ENCODE measurements around the gene EIF2B1.

The EIF2B1 gene

DNA sequence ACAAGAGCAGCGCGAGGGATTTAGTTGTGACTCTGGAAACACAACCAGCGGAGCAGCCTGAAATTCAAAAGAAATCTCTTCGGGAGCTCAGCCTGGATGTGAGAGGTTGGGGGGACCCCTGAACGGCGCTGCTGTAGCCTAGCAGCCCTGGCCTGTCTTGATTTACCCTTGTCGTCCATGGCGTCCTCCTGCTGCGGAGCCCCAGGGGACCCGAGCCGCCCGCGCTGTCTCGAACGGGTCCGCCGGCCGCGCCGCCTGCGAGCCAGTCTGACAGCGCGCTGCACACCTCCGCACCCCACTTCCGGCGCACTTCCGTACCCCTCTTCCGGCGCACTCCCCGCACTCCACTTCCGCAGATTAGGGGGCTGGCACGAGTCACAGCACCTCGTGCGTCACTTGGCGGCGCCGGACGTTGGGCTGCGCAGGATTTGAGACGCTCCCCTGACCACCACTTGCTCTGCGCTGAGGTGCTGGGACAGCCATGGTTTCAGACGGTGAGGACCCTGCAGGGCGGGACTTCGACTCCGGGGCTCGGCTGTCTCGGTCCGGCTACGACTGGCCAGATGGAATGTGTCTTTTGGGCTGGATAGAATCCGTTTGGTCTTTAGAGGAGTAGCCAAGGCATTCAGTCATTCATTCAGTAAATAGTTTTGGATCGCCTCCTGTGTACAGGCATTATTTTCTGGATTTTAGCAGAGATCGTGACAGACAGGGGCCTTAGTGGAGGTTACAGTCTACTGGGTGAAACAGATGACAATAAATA lies at the start of gene EIF2B1, which contains the start of gene GTF2H3:
TSS of gene EIF2B1 (minus strand) at position 308 of the 763 bp plus-strand sequence. CDS start at position 179, 129 bp downstream.
TSS of gene GTF2H3 (plus strand) at position 451 of the 763 bp plus-strand sequence. CDS start at position 482, 31 bp downstream.
- peak; percentile 97 for DNase-seq (ENCODE audit: low spot score)

DNA sequence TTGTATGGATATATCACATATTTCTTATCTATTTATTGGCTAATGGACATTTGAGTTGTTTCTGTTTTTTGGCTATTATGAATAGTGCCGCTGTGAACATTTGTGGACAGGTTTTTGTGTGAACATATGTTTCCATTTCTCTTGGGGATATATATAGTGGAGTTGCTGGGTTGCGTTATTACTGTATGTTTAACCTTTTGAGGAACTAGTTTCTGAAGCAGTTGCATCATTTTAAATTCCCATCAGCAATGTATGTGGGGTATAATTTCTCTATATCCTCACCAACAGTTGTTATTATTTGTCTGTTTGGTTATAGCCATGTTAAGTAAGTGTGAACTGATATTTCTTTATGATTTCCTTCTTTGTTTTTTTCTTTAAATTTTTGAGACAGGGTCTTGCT lies 48.1 kb upstream of the EIF2B1 start:
- no peak for DNase-seq (ENCODE audit: low spot score)

DNA sequence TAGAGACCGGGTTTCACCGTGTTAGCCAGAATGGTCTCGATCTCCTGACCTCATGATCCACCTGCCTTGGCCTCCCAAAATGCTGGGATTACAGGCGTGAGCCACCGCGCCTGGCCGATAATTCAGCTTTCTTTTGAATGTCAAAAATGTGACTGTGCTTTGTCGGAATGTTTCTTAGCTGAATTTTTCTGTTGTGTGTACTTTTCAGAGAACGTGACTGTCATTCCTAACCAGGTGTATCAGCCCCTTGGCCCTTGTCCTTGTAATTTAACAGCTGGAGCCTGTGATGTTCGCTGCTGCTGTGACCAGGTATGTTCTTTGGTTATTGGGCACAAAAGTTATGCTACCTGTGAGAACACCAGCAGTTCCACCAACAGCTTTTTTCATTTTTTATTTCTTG lies 45.5 kb upstream of the EIF2B1 start:
- no peak for DNase-seq (ENCODE audit: low spot score)

DNA sequence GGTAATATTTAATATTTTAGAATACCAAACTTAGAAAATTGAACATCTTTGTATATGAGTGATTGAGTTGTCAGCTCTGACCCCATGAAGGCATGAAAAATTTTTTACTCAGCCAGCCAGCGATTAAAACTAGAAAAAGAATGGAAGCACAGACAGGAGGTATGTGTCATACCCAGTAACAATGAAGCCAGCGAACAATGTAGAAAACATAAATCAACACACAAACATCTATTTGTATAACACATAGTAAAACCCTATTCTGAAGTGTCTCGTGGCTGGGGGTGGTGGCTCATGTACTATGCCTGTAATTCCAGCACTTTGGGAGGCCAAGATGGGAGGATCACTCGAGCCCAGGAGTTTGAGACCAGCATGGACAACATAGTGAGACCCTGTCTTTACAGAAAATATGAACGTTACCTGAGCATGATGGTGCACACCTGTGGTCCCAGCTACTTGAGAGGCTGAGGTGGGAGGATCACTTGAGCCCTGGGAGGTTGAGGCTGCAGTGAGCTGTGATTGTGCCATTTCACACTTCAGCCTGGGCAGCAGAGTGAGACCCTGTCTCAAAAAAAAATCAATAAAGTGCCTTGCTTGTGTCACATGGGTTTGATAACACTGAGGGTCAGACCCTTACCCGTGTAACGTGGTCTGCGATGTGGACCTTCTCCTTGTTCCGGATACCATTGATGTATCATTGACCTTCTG lies 43.3 kb upstream of the EIF2B1 start:
- no peak for DNase-seq (ENCODE audit: low spot score)

DNA sequence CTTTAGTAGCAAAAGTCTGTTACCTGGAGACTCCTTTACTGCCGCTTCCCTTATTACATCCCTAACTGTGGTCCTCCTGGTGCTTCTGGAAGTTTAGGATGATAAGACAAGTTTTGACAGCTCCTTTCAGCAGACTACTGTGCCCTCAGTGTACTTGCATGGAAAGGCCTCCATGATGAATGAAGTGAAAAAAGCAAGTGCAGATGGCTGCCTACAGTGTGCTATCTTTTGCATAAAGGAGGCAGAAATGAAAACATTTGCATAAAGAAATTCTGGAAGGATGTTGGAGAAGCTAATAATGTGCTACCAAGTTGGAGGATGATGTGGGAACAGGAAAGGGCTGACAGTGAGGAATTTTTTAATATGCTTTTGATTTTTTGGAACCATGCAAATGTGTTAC lies 42.0 kb upstream of the EIF2B1 start:
- no peak for DNase-seq (ENCODE audit: low spot score)

DNA sequence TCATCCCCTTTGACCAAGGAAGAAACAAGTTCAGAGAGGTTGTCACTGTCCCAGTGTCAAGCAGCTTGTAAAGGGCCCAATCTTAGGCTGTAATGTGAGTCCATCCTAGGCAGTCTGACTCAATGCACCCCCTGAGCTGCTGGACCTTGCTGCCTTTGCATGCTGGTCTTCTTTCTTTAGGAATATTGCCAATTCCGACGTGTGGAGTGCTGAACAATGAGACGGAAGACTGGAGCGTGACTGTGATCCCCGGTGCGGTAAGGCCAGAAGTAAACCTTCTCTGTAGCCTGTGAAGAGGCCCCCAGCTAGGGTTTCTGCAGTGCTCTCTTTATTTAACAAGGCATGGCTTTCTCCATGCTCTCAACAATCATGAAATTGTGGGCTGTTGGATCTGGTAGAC lies 38.4 kb upstream of the EIF2B1 start:
- DNase-seq (ENCODE audit: low spot score) = no peak

DNA sequence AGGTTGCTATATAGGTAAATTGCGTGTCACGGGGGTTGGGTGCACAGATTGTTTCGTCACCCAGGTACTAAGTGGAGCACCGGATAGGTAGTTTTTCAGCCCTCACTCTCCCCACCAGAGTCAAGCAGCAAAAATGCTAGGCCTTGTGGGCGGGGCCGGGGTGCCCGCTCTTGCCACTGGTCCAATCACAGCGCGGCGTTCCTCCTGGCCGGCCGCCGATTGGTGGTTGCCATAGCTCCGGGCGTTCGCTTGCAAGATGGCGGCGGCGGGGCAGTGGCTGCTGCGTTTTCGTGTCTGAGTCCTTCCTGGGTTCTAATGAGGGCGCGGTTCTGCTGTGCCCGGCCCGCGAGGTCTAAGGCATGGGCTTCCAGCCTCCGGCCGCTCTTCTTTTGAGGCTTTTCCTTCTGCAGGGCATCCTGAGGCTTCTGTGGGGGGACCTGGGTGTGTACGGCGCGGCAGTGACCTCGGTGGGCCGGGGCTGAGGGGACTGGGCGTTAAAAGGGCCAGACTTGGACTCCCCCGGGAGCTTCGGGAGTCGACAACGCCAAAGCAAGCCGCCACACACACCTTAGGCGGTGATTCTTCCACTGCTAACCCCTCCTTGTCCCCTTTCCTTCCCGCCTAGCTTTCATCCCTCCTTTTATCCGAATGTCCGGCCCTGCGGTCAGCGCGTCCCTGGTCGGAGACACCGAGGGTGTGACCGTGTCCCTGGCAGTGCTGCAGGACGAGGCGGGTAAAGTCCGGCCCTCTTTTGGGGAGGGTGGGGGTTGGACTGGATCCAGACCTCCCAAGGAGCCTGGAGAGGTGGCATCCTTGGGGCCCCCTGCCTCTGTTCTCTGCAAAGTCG lies 37.6 kb upstream of the EIF2B1 start, which contains the start of gene TCTN2:
TSS of gene TCTN2 (plus strand) at position 232 of the 847 bp plus-strand sequence. CDS start at position 360, 128 bp downstream.
- DNase-seq (ENCODE audit: low spot score) = peak; percentile 95

DNA sequence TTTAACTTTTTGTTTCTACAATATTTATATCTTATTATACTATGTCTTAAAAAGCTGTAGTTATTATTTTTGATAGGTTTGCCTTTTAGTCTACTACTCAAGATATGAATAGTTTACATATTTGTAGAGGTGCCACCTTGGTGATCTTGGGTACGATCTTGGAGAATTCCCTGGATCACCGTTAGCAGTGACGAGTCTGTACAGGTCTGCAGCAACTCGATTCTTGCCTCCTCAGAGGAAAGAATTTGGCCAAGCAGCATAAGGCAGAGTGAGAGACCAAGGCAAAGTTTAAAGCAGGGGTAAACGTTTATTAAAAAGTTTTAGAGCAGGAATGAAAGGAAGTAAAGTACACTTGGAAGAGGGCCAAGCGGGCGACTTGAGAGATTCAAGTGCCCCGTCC lies 34.3 kb upstream of the EIF2B1 start:
- no peak for DNase-seq (ENCODE audit: low spot score)

DNA sequence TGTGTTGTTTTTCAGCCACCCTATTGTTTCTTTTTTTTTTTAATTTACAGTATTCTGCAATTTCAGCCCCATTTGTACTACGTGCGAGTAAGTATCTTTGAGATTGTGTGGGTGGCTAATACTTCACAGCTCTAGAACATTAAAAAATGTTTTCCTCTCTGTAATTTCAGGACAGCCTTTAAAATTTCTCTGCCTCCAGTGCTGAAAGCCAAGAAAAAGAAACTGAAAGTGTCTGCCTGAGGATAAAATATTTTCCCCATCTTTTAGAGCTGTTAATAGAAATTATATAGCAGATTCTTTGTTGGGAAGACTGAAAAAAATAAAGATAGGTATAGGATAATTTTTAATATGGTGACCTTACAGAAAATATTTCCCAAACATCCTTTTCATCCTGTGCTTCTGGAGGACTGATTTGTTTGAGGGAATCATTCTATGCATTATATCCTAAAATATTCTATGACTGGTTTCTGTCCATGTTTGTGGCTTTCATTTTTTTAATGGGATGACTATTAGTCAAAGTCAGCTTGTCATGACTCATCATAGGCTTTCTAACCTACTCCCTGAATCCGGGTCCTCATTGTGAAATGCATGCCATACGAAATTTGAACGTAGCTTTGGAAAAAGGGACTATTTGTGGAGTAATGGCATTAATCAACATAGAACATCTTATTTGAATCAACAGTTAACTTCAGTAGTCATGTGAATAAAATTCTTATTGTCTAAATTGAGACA lies 26.7 kb upstream of the EIF2B1 start:
- no peak for DNase-seq (ENCODE audit: low spot score)

DNA sequence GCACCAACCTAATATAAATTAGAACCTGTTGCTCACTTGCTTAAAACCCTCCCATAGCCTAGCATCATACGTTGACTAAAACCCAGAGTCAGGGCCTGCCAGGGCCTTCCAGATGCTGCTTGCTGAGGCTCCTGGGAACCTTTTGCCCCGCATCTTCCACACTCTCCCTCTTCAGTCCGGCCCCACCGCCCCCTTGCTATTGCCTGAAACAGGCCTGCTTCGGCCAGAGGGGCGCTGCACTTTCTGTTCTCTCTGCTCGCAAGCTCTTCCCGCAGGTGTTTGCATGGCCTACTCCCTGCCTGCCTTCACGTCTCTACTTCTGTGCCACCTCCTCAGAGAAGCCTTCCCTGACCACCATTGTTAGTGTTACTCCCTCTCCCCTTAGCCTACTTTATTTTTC lies 23.7 kb upstream of the EIF2B1 start:
- DNase-seq (ENCODE audit: low spot score) = no peak

DNA sequence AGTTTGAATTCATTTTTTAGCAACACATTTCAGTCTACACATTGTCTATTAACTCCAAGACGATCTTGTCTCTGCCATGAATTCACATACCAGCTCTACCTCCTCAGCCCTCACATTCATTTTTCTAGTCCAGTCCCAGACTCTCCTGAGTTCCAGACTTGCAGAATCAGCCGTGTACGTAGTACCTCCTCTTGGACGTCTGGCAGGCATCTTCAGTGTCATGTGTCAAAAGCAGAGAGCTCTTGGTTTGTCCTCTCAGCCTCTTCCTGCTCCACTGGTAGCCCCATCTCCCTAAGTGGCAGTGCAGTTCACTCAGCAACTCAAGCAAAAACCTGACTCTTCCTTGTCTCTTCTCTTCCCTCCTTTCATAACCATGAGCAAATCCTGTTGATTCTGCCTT lies 22.9 kb upstream of the EIF2B1 start:
- no peak for DNase-seq (ENCODE audit: low spot score)

DNA sequence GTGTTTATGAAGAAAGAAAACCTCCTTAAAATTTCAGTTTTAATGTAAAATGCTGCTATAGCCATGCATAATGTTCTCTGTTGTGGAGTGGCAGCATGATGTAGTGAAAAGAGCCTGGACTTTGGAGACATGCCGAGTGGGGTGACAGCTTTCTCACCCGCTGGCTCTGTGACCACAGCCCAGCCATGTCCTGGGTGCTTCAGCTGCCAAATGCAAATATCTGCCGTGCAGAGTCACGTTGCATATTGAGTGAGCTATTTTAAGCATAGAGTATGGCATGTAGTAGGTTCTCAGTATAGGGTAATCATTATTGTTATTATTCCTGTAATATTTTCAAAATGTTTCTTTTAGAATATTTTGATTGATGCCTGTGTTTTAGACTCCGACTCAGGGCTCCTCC lies 21.9 kb upstream of the EIF2B1 start:
- peak; percentile 47 for DNase-seq (ENCODE audit: low spot score)

DNA sequence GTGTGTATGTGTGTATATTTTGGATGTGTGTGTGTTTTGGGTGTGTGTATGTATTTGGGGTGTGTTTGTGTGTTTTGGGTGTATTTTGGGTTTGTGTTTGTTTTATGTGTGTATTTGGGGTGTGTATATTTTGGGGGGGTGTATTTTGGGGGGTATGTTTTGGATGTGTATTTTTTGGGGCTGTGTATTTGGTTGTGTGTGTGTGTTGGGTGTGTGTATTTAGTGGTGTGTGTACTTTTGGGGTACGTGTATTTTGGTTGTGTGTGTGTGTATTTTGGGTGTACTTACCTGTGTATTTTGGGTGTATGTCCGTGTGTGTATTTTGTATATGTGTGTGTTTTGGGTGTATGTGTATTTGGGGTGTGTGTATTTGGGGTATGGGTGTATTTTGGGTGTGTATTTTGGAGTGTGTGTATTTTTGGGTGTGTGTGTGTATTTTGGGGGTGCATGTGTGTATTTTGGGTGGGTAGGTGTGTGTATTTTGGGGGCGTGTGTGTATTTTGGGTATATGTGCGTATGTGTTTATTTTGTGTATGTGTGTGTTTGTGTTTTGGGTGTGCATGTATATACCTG lies 20.7 kb upstream of the EIF2B1 start:
- no peak for DNase-seq (ENCODE audit: low spot score)

DNA sequence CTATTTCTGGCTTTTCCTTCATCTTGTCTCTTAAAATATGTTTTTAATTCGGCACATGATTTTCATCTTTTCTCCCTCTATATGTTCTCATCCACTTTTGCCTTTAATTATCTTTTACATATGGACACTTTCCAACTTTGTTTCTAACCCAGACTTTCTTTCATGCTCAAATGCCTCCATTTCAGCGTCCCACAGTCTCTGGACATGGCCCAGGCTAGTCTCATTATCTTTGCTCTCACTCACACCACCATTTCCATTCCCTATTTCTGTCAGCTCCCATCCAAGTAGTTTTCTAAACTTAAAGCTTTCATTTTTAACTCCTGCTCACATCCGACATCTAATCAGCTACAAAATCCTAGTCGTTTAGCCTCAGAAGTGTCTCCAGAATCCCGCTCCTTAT lies 14.9 kb upstream of the EIF2B1 start:
- DNase-seq (ENCODE audit: low spot score) = no peak

DNA sequence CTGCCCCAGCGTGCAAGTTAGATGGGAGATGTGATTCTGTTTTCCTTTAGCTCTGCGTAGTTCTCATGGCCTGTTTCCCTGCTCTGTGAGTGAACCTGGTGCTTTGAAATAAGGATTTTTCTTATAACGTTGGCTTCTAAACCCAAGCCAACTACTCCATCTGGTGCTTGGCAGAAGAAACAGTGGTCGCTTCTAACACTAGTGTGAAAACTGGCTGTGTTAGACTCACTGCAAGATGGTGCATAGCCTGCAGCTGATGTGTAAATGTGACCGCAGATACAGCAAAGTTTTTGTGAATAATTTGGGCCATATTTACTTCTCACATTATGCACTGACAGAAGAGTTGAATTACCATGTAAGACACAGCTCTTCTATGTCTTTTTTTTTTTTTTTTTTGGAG lies 12.4 kb upstream of the EIF2B1 start:
- DNase-seq (ENCODE audit: low spot score) = peak; percentile 89

DNA sequence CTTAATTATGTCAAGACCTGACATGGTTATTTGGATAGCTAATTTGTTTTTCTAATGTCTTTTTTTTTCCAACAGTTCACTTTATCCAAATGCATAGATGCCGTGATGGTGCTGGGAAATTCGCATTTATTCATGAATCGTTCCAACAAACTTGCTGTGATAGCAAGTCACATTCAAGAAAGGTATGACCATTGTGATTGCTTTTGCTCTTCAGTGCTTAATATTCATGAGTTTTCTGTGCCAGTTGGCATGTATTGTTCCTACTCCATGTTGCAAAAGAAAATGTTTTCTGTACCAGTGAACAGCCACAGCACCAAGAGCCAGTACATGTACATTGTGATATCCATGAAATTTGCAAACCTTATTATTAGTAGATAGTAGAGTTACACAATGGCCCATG lies 11.9 kb upstream of the EIF2B1 start:
- no peak for DNase-seq (ENCODE audit: low spot score)

DNA sequence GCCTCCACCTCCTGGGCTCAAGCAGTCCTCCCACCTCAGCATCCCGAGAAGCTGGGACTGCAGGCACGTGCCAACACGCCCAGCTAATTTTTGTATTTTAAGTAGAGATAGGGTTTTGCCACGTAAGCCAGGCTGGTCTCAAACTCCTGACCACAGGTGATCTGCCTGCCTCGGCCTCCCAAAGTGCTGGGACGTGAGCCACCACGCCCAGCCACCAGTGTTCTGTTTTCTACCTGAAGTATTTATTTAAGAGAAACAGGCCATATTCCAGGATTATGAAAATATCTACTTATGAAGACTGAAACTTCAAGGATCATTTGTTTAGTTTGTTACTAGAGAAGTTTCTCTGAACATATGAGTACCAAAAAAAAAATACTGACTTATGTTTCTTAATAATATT lies 10.4 kb upstream of the EIF2B1 start:
- DNase-seq (ENCODE audit: low spot score) = no peak

DNA sequence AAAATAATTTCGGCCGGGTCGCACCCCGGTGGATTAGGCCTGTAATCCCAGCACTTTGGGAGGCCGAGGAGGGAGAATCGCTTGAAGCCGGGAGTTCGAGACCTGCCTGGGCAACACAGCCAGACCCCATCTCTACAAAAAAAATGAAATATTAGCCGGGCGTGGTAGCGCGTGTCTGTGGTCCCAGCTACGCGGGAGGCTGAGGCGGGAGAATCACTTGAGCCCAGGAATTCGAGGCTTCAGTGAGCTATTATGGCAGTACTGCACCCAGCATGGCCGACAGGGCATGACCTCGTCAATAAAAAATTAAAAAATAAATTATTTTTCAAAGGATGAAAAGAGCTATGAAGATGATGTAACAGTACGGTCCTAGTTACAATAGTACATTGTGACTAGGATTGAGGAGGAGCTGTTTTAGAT lies 666 bp upstream of the EIF2B1 start:
- no peak for DNase-seq (ENCODE audit: low spot score)

DNA sequence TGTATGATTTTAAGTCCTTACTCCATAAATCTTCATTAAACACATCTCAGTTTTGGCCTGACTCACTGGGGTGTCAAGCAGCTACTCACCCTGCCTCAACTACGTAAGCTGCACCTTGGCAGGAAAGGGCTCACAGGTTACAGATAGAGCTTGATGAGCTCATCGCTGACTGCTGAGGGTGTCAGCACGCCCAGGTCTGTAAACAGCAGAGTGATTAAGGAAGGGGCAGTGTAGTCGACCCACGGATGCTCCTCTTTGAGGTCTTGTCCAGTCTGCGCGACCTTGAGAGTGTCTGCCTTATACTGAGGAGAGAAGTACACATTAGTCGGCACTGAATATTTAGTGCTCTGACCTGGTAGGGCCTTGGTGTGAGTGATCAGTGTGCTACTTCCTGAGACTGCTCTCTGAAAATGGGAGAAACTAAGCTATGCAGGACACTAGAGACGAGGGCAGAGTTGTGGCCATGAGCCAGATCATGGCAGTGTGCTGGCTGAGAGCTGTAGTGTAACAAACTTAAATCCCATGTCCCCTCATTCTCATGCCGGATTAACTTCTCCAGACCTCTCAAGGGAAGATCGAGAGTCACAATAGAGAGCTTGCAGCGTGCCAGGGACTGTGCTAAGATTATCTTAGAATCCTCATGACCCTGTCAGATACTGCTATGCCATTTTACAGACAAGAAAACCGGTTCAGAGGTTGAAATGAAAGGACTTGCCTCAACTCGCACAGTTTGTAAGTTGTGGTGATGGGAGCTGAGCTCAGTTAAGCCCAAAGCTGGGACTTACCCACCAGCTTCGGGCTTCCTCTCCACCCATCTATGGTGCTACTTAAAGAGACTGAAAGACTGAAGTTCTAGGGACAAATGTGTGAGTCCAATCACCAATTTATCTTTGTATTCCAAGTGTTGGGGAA lies 11.6 kb downstream of the EIF2B1 start:
- DNase-seq (ENCODE audit: low spot score) = no peak

DNA sequence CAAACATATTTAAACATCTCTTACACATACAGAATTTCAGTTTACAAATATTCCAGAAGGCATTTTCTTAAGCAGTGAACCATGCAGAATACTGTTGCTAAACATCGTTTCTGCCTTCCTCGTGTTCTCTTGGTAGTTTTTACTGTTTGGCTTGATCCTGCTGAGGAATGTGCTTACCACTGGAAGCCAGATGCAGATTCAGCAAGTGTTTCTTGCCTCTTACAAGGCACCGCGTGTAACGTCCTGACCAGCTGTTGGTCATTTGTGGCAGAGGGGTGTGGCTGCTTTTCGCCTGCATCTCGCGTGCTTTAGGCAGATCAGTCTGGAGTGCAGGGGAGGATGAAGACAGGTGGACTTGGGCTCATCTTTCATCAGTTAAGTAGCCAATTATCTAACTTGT lies 12.4 kb downstream of the EIF2B1 start:
- no peak for DNase-seq (ENCODE audit: low spot score)

All from cerebellar cortex (tissue), 1 donor.